Ectodermal cell (in vitro differentiated cells): Measurements from ENCODE around the gene MINK1.
"Not testable (repeated sequence)": the region's sequence is repeated elsewhere in the genome, so short reads cannot be mapped to it uniquely, and the experiment has no call there.

Source experiments
- H3K27ac ChIP-seq: 2 replicates; pipeline ENCODE4 v1.7.0; 2013; ENCODE audit warnings: mild to moderate bottlenecking, low read depth, low read length; ENCODE audit not compliant: insufficient read depth, poor library complexity, severe bottlenecking
- H3K27me3 ChIP-seq: 2 replicates; pipeline ENCODE4 v1.7.0; 2013; ENCODE audit warnings: mild to moderate bottlenecking, low read length; ENCODE audit not compliant: insufficient read depth, control insufficient read depth, poor library complexity, severe bottlenecking
- H3K36me3 ChIP-seq: one replicate; pipeline ENCODE4 v1.7.0; 2013; ENCODE audit warnings: low read length; ENCODE audit not compliant: control insufficient read depth, insufficient read depth
- H3K4me1 ChIP-seq: one replicate; pipeline ENCODE4 v1.7.0; 2013; ENCODE audit warnings: low read length; ENCODE audit not compliant: control insufficient read depth, insufficient read depth
- H3K4me3 ChIP-seq: 2 replicates; pipeline ENCODE4 v1.7.0; 2013; ENCODE audit warnings: low read depth, low read length, control low read depth; ENCODE audit not compliant: insufficient read depth
- H3K9me3 ChIP-seq: 2 replicates; pipeline ENCODE4 v1.7.0; 2013; ENCODE audit warnings: mild to moderate bottlenecking, low read length, moderate library complexity; ENCODE audit not compliant: control insufficient read depth
- WGBS, 2 experiments: methylation state at CpG; one replicate each; pipeline ENCODE4 v1.1.7; 2013; ENCODE audit warnings: missing lambda C conversion rate in 2 of 2; 5-methylcytosine and 5-hydroxymethylcytosine counted together

Gene MINK1

DNA sequence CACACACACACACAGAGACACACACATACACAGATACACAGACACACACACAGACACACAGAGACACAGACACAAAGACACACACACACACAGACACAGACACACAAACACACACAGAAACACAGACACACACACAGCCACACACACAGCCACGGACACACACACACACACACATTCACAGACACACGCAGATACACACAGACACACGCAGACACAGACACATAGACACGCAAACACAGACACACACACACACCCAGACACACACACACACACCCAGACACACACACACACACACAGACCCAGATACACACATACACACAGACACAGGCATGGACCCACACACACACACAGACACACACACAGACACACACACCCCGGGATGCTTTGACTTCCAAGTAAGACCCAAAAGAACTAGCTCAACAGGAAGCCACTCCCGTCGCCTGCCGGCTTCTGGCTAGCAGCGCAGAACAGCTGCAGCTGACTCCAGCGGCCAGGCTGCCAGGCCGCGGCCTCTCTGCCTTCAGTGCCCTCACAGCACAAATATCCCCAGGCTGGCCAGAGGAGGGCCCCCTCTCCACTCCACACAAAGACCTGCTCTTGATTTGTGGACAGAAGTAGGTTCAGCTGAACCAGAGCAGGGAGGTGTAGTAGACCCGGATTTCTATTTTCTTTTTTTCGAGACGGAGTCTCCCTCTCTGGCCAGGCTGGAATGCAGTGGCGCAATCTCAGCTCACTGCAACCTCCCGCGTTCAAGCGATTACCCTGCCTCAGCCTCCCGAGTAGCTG, 75.8 kb downstream of the MINK1 start:
- Histone ChIP-seq H3K9me3 (no peaks in the 10 kb centered on the region), H3K27ac (no peak overlapping the region), H3K27me3 (no peaks in the 10 kb centered on the region), H3K36me3 (no peaks in the 10 kb centered on the region), H3K4me3 (no peak overlapping the region), H3K4me1 (peaks cover 7% of the 10 kb centered on the region)
- WGBS, 2 experiments, result 33 to 35% methylated on average over 20 of the region's 20 CpGs

DNA sequence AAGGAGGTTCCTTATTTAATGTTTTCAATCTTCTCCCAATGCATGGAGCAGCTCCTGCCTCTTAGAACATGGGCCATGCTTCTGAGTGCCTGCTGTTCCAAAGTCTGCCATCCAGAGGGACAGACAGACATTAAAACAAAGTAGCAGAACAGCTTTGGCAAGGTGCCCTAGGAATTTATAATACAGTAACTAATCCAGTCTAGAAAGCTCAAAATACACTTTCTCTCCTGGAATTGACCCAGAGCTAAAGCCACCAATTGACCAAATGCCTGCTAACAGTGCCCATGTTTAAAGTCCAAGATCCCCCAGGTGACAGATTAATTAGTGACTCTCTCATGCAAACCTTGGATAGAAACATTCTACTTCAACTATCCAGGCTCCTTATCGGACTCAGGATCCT, 80.9 kb downstream of the MINK1 start:
- H3K27me3 ChIP-seq, result no peaks in the 10 kb centered on the region
- H3K36me3 ChIP-seq, result no peaks in the 10 kb centered on the region
- H3K4me3 ChIP-seq, result no peak overlapping the region
- no peak overlapping the region for H3K27ac ChIP-seq
- no peaks in the 10 kb centered on the region for H3K9me3 ChIP-seq
- H3K4me1 ChIP-seq, result no peaks in the 10 kb centered on the region
- WGBS, 2 experiments, result 82 to 100% methylated on average over 1 of the region's 1 CpG

DNA sequence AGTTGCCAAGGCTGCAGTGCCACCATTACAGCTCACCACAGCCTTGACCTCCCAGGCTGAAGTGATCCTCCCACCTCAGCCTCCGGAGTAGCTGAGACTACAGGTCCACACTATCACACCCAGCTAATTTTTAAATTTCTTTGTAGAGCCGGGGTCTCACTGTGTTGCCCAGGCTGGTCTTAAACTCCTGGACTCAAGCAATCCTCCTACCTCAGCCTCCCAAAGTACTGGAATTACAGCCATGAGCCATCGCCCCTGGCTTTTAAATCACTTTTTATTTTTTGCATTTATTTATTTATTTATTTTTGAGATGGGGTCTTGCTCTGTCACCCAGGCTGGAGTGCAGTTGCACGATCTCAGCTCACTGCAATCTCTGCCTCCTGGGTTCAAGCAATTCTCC, 81.4 kb downstream of the MINK1 start:
- H3K36me3 ChIP-seq, H3K27me3 ChIP-seq, H3K9me3 ChIP-seq, H3K27ac ChIP-seq, H3K4me3 ChIP-seq, H3K4me1 ChIP-seq: not testable (repeated sequence)
- 89 to 95% methylated on average over 3 to 4 of the region's 4 CpGs for WGBS, 2 experiments

DNA sequence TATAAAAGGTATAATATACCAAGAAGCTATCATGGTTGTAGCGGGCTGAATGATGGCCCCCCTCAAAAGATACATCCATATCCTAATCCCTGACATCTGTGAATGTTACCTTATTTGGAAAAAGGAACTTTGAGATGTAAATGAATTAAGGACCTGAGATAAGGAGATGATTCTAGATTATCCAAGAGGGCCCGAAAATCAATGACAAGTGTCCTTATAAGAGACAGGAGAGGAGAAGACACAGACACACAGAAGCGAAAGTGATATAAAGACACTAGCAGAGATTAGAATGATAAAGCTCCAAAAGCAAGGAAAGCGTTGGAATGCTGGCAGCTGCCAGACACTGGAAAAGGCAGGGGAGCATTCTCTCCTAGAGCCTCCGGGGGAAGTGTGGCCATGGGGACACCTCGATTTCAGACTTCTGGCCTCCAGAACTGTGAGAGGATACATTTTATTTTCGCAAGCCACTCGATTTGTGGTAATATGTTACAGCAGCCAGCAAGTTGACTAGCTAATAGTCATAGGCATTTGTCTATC, 86.4 kb downstream of the MINK1 start:
- Histone ChIP-seq H3K36me3 (no peaks in the 10 kb centered on the region), H3K9me3 (no peaks in the 10 kb centered on the region), H3K4me1 (no peaks in the 10 kb centered on the region), H3K27me3 (no peaks in the 10 kb centered on the region), H3K27ac (no peak overlapping the region), H3K4me3 (no peak overlapping the region)
- 72% methylated on average over 7 of the region's 8 CpGs for whole genome bisulfite sequencing, 2 experiments

DNA sequence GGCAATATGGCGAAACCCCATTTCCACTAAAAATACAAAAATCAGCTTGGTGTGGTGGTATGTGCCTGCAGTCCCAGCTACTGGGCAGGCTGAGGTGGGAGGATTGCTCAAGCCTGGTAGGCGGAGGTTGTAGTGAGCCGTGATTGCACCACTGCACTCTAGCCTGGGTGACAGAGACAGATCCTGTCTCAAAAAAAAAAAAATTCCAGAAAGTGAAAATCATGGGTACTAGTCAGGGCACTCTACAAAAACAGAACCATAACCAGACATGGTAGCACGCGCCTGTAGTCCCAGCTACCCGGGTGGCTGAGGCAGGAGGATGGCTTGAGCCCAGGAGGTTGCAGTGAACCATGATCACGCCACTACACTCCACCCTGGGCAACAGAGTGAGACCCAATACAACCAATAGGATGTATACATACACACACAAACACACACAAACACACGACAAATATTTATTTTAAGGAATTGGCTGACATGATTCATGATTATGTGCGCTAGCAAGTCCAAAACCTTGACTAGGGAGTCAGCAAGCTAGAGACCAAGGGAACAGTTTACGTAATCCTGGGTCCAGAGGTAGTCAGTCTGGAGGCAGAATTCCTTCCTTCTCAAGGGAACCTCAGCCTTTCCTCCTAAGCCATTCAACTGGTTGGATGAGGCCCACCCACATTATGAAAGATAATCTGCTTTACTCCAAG, 87.4 kb downstream of the MINK1 start:
- Histone ChIP-seq H3K4me3 (no peak overlapping the region), H3K27me3 (no peaks in the 10 kb centered on the region), H3K9me3 (no peaks in the 10 kb centered on the region), H3K36me3 (no peaks in the 10 kb centered on the region), H3K27ac (no peak overlapping the region), H3K4me1 (no peaks in the 10 kb centered on the region)
- WGBS, 2 experiments, result 94% methylated on average over 10 of the region's 10 CpGs

DNA sequence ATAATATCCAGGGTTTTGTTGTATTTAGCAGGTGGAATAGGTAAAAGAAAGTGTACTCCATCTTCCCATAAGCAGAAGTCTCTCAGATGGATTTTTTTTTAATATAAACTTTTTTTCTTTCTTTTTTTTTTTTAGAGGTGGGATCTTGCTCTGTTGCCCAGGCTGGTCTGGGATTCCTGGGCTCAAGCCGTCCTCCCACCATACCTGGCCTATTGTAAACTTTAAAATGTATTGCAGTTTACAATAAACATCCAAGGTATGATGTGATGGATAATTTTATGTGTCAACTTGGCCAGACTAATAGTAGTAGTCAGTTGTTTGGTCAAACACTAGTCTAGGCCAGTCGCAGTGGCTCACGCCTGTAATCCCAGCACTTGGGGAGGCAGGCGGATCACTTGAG, 88.2 kb downstream of the MINK1 start:
- no peak overlapping the region for H3K27ac ChIP-seq
- H3K4me3 ChIP-seq, result no peak overlapping the region
- WGBS, 2 experiments, result 82 to 95% methylated on average over 3 to 4 of the region's 4 CpGs
- no peaks in the 10 kb centered on the region for H3K4me1 ChIP-seq
- H3K9me3 ChIP-seq, result no peaks in the 10 kb centered on the region
- H3K27me3 ChIP-seq, result no peaks in the 10 kb centered on the region
- no peaks in the 10 kb centered on the region for H3K36me3 ChIP-seq

DNA sequence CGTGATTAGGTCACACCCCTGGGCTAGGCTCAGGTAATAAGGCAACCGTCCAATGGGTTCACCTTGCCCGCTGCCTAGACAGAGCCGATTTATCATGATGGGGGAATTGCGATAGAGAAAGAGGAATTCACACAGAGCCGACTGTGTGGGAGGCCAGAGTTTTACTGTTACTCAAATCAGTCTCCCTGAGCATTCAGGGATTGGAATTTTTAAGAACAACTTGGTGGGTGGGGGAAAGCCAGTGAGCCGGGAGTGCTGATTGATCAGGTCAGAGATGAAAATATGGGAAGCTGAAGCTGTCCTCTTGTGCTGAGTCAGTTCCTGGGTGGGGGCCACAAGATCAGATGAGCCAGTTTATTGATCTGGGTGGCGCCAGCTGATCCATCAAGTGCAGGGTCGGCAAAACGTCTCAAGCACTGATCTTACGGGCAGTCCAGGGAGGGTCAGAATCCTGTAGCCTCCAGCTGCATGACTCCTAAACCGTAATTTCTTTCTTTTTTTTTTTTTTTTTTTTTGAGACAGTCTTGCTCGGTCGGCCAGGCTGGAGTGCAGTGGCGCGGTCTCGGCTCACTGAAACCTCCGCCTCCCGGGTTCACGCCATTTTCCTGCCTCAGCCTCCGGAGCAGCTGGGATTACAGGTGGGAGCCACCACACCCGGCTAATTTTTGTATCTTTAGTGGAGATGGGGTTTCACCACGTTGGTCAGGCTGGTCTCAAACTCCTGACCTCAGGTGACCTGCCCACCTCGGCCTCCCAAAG, 93.6 kb downstream of the MINK1 start:
- WGBS, 2 experiments, result 93 to 94% methylated on average over 24 of the region's 24 CpGs
- not testable (repeated sequence) for H3K27me3 ChIP-seq, H3K27ac ChIP-seq, H3K9me3 ChIP-seq, H3K4me1 ChIP-seq, H3K36me3 ChIP-seq, H3K4me3 ChIP-seq

DNA sequence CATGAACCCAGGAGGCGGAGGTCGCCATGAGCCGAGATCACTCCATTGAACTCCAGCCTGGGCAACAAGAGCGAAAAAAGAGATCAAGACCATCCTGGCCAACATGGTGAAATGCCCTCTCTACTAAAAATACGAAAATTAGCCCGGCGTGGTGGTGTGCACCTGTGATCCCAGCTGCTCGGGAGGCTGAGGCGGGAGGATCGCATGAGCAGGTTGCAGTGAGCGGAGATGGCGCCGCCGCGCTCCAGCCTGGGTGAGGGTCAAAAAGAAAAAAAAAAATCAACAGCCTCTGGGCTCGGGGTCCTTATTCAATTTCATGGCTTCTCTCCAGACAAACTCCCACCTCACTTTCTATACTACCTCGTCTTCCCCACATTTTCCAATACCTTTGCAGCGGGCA, 95.7 kb downstream of the MINK1 start:
- Histone ChIP-seq H3K9me3 (no peaks in the 10 kb centered on the region), H3K4me1 (no peaks in the 10 kb centered on the region), H3K36me3 (no peaks in the 10 kb centered on the region), H3K27me3 (no peaks in the 10 kb centered on the region), H3K4me3 (no peak overlapping the region), H3K27ac (no peak overlapping the region)
- WGBS, 2 experiments, result 93 to 95% methylated on average over 18 of the region's 18 CpGs

DNA sequence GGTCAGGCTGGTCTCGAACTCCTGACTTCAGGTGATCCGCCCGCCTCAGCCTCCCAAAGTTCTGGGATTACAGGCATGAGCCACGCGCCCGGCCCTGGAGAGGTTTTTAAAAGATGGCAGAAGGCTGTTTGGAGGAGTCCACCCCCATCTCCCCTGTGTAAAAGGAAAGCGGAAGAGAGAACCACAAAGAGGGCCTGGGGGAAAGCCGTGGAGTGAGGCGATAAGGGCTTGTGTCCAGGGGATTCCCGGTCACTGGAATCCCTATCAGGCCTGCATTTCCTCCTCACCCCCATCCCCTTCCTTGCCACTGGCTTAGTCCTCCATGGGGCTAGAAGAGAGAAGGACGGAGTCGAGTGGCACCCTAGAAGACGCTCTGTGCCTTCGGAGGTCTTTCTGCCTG, 98.8 kb downstream of the MINK1 start, which contains the start of gene GP1BA:
Gene GP1BA, plus strand, starts transcription at position 315 of the 400 bp plus-strand sequence. CDS start 328 bp downstream, outside the sequence.
- H3K9me3 ChIP-seq, result no peaks in the 10 kb centered on the region
- WGBS, 2 experiments, result 93 to 96% methylated on average over 14 of the region's 14 CpGs
- no peak within 1 kb of the TSS for H3K4me3 ChIP-seq
- no peak within 1 kb of the TSS for H3K27ac ChIP-seq
- no peaks in the 10 kb centered on the region for H3K36me3 ChIP-seq
- H3K27me3 ChIP-seq, result no peaks in the 10 kb centered on the region
- H3K4me1 ChIP-seq, result no peaks in the 10 kb centered on the region

DNA sequence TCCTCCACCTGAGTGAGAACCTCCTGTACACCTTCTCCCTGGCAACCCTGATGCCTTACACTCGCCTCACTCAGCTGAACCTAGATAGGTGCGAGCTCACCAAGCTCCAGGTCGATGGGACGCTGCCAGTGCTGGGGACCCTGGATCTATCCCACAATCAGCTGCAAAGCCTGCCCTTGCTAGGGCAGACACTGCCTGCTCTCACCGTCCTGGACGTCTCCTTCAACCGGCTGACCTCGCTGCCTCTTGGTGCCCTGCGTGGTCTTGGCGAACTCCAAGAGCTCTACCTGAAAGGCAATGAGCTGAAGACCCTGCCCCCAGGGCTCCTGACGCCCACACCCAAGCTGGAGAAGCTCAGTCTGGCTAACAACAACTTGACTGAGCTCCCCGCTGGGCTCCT, 99.6 kb downstream of the MINK1 start:
- WGBS, 2 experiments, result 90% methylated on average over 12 of the region's 12 CpGs
- Histone ChIP-seq H3K4me3 (no peak overlapping the region), H3K9me3 (no peaks in the 10 kb centered on the region), H3K4me1 (no peaks in the 10 kb centered on the region), H3K27ac (no peak overlapping the region), H3K36me3 (peaks cover 7% of the 10 kb centered on the region), H3K27me3 (no peaks in the 10 kb centered on the region)
